ENCODE data around the gene HP1BP3.
"Not testable (repeated sequence)": the region's sequence is repeated elsewhere in the genome, so short reads cannot be mapped to it uniquely, and the experiment has no call there.

The HP1BP3 gene

DNA sequence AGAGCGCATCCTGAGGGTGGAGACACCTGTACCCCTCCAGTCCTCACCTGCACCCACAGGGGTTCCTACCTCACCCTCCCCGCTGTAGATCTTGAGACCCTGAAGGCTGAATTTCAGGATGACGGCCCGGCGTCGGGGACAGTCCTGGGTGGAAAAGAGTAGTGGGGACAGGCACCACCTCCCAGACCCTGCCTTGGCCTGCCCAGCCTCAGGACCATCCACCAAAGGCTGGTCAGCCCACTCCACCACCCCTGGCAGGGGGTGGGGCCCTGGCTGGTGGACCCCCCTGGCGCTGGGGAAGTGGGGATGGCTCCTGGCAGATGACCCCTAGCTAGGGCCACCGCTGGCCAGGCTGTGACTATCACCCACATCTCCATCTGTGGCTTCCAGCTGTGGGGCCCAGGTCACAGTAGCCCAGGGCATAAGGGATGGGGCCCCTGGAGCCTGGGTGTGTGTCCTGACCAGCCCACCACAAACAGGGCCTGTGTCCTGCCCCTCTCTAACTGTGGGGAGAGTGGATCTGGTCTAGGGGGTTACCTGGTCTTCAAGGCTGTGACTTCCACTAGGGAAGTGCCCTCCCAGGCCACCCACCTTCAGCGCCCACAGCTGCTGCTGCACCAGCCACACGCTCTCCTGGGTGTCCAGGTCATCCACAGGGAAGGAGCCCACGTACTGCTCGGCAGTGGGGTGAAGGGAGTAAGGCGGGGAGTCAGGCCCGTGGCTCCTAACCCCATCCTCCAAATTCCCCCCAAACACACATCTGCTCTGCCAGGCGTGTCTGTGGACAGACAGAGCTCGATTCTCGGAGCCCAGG, 60.0 kb downstream of the HP1BP3 start:
- no peak for DNase-seq (ENCODE audit: low spot score)

DNA sequence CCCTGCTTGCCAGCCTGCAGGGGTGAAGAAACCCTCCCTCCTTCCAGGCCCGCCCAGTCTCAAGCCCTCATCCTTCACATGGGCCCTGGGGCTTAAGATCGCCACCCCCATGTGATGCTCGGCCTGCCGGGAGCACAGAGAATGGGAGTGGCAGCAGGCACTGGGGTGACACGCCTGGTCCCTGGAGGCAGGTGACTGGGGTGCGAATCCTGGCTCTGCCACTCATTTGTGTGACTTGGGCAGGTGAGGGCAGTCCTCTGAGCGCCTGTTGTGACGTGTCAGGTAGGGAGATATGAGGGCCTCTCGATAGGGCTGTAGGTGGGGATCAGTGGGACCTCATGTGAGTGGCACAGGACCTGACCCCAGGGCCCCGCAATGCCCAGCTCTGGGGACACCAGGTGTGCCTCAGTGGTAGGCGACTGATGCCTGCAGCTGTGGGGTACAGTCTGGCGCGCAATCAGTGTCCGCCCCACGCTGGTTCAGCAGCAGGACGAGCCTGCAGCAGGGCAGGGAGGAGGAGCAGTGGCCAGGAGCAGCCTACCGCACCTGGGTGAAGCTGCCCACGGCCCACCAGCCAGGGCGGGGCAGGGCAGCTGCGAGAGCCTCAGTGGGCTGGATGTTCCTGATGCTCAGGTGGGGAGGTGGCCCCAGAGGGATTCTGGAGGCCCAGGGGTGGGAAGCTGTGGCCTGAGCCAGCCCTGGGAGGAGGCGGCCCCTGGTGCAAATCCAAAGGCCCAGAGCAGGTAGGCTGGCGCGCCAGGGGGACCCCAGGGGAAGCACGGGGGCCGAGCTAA, 60.8 kb downstream of the HP1BP3 start:
- no peak for DNase-seq (ENCODE audit: low spot score)

- no peak for DNase-seq (ENCODE audit: low spot score)
These were observed 61.7 kb downstream of the HP1BP3 start for GRCh38 chr1:20725189-20726117.

GRCh38 chr1:20724364-20725188, 62.5 kb downstream of the HP1BP3 start:
- no peak for DNase-seq (ENCODE audit: low spot score)

DNA sequence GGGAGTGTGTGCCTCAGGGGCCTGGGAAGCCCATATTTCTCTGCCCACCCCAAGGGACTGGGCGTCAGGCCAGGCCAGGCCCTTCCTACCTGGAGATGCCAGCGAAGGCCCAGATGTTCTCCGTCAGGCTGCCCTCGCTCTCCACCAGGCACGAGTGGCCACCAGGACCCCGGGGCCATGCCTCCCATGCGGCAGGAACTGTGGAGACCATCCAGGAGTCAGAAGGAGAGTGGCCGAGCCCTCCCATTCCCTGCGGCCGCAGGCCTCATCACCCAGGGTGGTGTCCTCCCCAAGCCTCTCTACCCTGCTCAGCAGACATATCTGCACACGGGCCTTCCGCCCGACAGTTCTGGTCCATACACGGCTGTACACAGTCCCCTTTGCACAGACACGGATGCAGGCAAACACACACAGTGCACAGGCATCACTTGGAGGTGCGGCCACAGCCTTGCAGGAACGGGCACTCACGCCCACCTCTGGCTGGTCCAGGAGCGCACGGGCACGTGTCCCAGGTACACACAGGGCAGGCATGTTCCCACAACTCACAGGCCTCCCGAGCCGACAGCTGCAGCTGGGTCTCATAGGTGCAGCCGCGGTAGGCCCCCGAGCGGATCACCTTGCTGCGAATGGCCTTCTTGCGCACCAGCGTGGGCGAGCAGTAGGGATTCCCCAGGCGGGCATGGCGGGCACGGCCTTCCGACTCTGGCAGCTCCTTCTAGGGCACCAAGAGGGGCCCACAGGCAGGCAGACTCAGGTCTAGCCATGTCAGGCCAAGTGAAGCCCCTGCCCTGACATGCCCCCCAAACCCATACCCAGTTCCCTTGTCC, 63.4 kb downstream of the HP1BP3 start:
- no peak for DNase-seq (ENCODE audit: low spot score)

DNA sequence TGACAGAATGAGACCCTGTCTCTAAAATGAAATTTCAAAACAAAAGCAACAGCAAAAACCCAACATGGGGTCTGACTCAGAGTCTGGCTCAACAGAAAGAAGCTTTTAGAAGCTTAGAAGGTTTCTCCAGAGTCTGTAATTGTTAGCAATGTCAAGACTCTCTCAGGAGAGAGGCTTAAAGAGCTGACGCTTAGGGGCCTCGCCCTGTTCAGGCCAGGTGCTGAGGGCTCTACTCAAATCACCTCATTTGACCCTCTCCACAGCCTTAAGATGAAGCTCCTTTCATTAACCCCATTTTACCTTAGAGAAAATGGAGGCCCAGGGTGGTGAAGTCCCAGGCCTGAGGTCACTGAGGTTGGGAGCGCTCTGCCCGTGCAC, 64.0 kb downstream of the HP1BP3 start:
- no peak for DNase-seq (ENCODE audit: low spot score)

DNA sequence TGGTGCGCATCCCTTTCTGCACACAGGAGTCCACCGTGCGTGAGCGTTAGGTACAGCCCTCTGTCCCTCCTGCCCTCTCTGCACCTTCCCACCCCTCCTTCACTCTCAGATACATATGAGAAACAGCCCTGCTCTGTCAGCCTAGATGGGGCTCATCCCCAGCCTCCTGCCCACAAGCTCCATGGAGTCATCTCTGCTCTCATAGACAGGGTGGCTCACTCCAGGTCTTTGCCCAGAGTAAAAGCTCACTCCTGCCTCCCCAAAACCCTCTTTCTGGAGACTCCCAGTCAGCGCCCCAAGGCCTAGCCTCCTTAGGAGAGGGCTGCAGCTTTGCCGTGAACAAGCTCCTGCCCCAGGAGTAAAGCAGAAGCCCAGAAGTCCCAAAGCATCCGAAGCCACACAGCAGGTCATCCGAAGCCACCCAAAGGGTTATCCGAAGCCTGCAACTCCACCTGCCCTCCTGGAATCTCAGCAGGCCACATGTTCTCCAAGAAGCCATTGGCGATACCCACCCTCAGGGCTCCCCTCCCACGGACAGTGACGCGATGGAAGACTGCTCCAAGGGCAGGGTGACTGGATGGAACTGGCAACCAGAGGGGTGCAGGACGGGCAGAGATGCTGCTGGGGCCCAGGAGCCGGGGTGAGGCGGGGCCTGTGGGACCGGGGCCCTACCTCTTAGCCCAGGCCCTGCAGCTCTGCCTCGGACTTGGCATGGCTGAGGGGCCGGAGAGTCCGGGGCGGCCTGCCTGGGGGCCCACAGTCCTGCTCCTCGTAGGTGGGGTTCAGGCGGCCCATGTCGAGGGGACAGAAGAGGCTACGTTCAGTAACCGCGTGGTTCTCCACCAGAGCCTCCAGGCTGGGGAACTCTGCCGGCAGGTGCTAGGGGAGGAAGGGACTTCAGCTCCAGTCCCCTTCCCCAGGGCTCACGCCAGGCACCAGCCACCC, 65.7 kb downstream of the HP1BP3 start:
- DNase-seq (ENCODE audit: low spot score) = no peak

- no peak for DNase-seq (ENCODE audit: low spot score)
These were observed 66.4 kb downstream of the HP1BP3 start for GRCh38 chr1:20720631-20721091.

GRCh38 chr1:20719871-20720620, 67.1 kb downstream of the HP1BP3 start:
- no peak for DNase-seq (ENCODE audit: low spot score)

DNA sequence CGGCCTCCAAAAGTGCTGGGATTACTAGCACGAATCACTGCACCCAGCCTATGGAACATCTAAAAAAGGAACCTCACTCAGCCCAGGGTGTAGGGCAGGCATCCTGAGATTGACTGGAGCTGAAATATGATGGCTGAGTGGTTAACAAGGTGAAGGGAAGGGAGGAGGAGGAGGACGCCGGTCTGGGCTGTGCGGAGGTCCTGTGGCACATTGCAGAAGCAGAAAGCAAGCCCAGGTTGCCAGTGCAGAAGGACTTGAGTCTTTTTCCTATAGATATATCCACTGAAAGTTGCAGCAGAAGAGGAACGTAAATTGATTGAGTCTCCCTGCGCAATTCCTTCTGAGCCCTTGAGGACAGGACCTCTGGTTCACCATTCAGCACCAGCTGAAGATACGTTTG, 67.8 kb downstream of the HP1BP3 start:
- DNase-seq (ENCODE audit: low spot score) = no peak

- not testable (repeated sequence) for DNase-seq (ENCODE audit: low spot score)
These were observed 68.7 kb downstream of the HP1BP3 start for GRCh38 chr1:20718343-20718882.

- DNase-seq (ENCODE audit: low spot score) = peak; percentile 58
These were observed 69.4 kb downstream of the HP1BP3 start, which contains the start of gene KIF17 for GRCh38 chr1:20717452-20718342. Gene KIF17, minus strand, starts transcription at chr1:20718007. Its CDS starts 301 bp downstream, at chr1:20717706.

- no peak for DNase-seq (ENCODE audit: low spot score)
These were observed 70.9 kb downstream of the HP1BP3 start for GRCh38 chr1:20716232-20716631.

GRCh38 chr1:20715406-20715805, 71.7 kb downstream of the HP1BP3 start:
- DNase-seq (ENCODE audit: low spot score) = no peak

DNA sequence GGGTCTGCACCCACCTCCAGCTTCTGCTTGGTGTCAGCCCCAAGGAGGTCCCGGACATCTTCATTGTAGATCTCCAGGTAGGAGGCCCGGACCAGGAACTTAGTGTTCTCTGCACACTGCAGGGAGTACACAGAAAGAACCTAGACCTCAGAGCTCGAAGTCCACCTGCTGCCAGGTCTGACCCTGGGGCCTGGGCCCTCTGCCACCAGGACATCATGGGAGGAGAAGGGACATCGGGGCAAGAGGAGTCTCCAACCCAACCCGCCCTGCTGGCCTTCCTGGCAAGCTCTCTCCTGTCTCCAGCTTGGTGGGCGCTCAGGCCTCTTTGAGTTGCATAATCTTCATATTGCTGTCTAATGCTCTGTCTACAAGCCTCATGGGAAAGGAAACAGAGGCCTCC, 73.7 kb downstream of the HP1BP3 start:
- DNase-seq (ENCODE audit: low spot score) = no peak

DNA sequence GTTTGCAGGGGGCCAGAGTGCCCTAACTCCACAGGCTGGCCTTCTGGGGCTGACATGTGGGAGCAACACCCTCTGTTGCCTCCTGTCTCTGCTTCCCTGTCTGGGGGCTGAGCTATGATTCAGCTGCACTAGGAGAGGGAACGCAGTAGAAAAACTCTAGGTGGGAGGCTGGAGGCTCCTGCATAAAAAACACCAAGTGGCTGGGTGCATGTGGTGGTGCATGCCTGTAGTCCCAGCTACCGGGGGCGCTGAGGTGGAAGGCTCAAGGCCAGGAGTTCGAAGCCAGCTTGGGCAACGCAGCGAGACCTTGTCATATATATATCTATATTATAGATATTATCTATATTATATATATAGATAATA, 74.9 kb downstream of the HP1BP3 start:
- no peak for DNase-seq (ENCODE audit: low spot score)
